ENCODE measurements around the gene ABR. TPM values are rescaled to one million over a fixed set of nuclear protein-coding genes. Genes with fewer than 3 reads are reported as not detected.

ABR gene
- total RNA-seq, 1 experiment from 2014 or later: 172 TPM

GRCh38 chr17:964876-965275 is 214.9 kb downstream of the ABR start:
- Histone ChIP-seq H3K27me3 (ENCODE audit: control insufficient read depth, insufficient read depth, low read length) (no peaks in the 10 kb centered on the region), H3K36me3 (ENCODE audit: control insufficient read depth, insufficient read depth, low read length) (no peaks in the 10 kb centered on the region), H3K27ac (ENCODE audit: low read length) (peak overlapping the region; percentile 29), H3K4me3 (ENCODE audit: low read depth in 2 of 2, low read length in 2 of 2) (no peak overlapping the region), H3K4me1 (ENCODE audit: control insufficient read depth, insufficient read depth, low read length) (peaks cover 52% of the 10 kb centered on the region), H3K9me3 (ENCODE audit: control insufficient read depth, insufficient read depth, low read depth, low read length) (no peaks in the 10 kb centered on the region)
- CTCF ChIA-PET: no interaction called here
- BruUV-seq (replicated peaks): no TSS peak
- ATAC-seq (no peak), DNase-seq (ENCODE audit: low read depth, low spot score) (no peak)
- TF ChIP-seq, protein P1, sequence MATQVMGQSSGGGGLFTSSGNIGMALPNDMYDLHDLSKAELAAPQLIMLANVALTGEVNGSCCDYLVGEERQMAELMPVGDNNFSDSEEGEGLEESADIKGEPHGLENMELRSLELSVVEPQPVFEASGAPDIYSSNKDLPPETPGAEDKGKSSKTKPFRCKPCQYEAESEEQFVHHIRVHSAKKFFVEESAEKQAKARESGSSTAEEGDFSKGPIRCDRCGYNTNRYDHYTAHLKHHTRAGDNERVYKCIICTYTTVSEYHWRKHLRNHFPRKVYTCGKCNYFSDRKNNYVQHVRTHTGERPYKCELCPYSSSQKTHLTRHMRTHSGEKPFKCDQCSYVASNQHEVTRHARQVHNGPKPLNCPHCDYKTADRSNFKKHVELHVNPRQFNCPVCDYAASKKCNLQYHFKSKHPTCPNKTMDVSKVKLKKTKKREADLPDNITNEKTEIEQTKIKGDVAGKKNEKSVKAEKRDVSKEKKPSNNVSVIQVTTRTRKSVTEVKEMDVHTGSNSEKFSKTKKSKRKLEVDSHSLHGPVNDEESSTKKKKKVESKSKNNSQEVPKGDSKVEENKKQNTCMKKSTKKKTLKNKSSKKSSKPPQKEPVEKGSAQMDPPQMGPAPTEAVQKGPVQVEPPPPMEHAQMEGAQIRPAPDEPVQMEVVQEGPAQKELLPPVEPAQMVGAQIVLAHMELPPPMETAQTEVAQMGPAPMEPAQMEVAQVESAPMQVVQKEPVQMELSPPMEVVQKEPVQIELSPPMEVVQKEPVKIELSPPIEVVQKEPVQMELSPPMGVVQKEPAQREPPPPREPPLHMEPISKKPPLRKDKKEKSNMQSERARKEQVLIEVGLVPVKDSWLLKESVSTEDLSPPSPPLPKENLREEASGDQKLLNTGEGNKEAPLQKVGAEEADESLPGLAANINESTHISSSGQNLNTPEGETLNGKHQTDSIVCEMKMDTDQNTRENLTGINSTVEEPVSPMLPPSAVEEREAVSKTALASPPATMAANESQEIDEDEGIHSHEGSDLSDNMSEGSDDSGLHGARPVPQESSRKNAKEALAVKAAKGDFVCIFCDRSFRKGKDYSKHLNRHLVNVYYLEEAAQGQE (IDR thresholded peaks at IDR 0.05; ENCODE audit: insufficient read depth in 1 of 2, low read depth in 2 of 2, low read length in 1 of 2): no peak
- no peak for TF ChIP-seq CTCF (IDR thresholded peaks at IDR 0.05)
- no peak for TF ChIP-seq POLR2AphosphoS5 (IDR thresholded peaks at IDR 0.05; ENCODE audit: low read depth, low read length)
- no peak for TF ChIP-seq TCF7L2 (IDR thresholded peaks at IDR 0.05; ENCODE audit: low read depth, low read length)
- TF ChIP-seq SIN3A (IDR thresholded peaks at IDR 0.05; ENCODE audit: borderline replicate concordance, insufficient read depth, low read depth, low read length): no peak
- in situ Hi-C loops (cut with HindIII; ENCODE audit: low pct_unique_long_range_greater_than_20kb, low sequenced_read_pairs): no loop called here
- POLR2A ChIA-PET: no interaction called here
- intact Hi-C loops (cut with micrococcal nuclease; ENCODE audit: unreplicated experiment): no loop called here

- TF ChIP-seq CTCF (IDR thresholded peaks at IDR 0.05): no peak
- TF ChIP-seq POLR2AphosphoS5 (IDR thresholded peaks at IDR 0.05; ENCODE audit: low read depth, low read length): no peak
- H3K9me3 ChIP-seq (ENCODE audit: control insufficient read depth, insufficient read depth, low read depth, low read length): no peaks in the 10 kb centered on the region
- ChIA-PET POLR2A (no interaction called here), CTCF (no interaction called here)
- no peak overlapping the region for H3K4me3 ChIP-seq (ENCODE audit: low read depth in 2 of 2, low read length in 2 of 2)
- no peak for DNase-seq (ENCODE audit: low read depth, low spot score)
- H3K4me1 ChIP-seq (ENCODE audit: control insufficient read depth, insufficient read depth, low read length): peaks cover 54% of the 10 kb centered on the region
- intact Hi-C loops (cut with micrococcal nuclease; ENCODE audit: unreplicated experiment): no loop called here
- H3K27me3 ChIP-seq (ENCODE audit: control insufficient read depth, insufficient read depth, low read length): no peaks in the 10 kb centered on the region
- no peaks in the 10 kb centered on the region for H3K36me3 ChIP-seq (ENCODE audit: control insufficient read depth, insufficient read depth, low read length)
- in situ Hi-C loops (cut with HindIII; ENCODE audit: low pct_unique_long_range_greater_than_20kb, low sequenced_read_pairs): no loop called here
- ATAC-seq: no peak
- peak overlapping the region; percentile 48; the same call in 1 of the 2 replicates for H3K27ac ChIP-seq (ENCODE audit: low read length)
- no TSS peak for BruUV-seq (replicated peaks)
These were observed 217.1 kb downstream of the ABR start for GRCh38 chr17:962670-963069.

- CTCF ChIA-PET: no interaction called here
These were observed 217.6 kb downstream of the ABR start for GRCh38 chr17:962166-962565.

More at GRCh38 chr17:962166-962565, 217.6 kb downstream of the ABR start:
- intact Hi-C loops (cut with micrococcal nuclease; ENCODE audit: unreplicated experiment) (no loop called here), in situ Hi-C loops (cut with HindIII; ENCODE audit: low pct_unique_long_range_greater_than_20kb, low sequenced_read_pairs) (no loop called here)
- TF ChIP-seq TCF7L2 (IDR thresholded peaks at IDR 0.05; ENCODE audit: low read depth, low read length) (no peak), SIN3A (IDR thresholded peaks at IDR 0.05; ENCODE audit: borderline replicate concordance, insufficient read depth, low read depth, low read length) (no peak), CTCF (IDR thresholded peaks at IDR 0.05) (no peak), POLR2AphosphoS5 (IDR thresholded peaks at IDR 0.05; ENCODE audit: low read depth, low read length) (no peak)
- TF ChIP-seq, protein P1 (IDR thresholded peaks at IDR 0.05; ENCODE audit: insufficient read depth in 1 of 2, low read depth in 2 of 2, low read length in 1 of 2): no peak
- Histone ChIP-seq H3K4me1 (ENCODE audit: control insufficient read depth, insufficient read depth, low read length) (peaks cover 53% of the 10 kb centered on the region), H3K36me3 (ENCODE audit: control insufficient read depth, insufficient read depth, low read length) (no peaks in the 10 kb centered on the region), H3K4me3 (ENCODE audit: low read depth in 2 of 2, low read length in 2 of 2) (no peak overlapping the region), H3K9me3 (ENCODE audit: control insufficient read depth, insufficient read depth, low read depth, low read length) (no peaks in the 10 kb centered on the region), H3K27ac (ENCODE audit: low read length) (peak overlapping the region; percentile 0; the same call in 1 of the 2 replicates), H3K27me3 (ENCODE audit: control insufficient read depth, insufficient read depth, low read length) (no peaks in the 10 kb centered on the region)
- BruUV-seq (replicated peaks): no TSS peak
- DNase-seq (ENCODE audit: low read depth, low spot score) (no peak), ATAC-seq (no peak)
- POLR2A ChIA-PET: no interaction called here
